ENCODE measurements around the gene TMEM43.
"Not testable (repeated sequence)": the region's sequence is repeated elsewhere in the genome, so short reads cannot be mapped to it uniquely, and the experiment has no call there.

Gene TMEM43, protein sequence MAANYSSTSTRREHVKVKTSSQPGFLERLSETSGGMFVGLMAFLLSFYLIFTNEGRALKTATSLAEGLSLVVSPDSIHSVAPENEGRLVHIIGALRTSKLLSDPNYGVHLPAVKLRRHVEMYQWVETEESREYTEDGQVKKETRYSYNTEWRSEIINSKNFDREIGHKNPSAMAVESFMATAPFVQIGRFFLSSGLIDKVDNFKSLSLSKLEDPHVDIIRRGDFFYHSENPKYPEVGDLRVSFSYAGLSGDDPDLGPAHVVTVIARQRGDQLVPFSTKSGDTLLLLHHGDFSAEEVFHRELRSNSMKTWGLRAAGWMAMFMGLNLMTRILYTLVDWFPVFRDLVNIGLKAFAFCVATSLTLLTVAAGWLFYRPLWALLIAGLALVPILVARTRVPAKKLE

DNA sequence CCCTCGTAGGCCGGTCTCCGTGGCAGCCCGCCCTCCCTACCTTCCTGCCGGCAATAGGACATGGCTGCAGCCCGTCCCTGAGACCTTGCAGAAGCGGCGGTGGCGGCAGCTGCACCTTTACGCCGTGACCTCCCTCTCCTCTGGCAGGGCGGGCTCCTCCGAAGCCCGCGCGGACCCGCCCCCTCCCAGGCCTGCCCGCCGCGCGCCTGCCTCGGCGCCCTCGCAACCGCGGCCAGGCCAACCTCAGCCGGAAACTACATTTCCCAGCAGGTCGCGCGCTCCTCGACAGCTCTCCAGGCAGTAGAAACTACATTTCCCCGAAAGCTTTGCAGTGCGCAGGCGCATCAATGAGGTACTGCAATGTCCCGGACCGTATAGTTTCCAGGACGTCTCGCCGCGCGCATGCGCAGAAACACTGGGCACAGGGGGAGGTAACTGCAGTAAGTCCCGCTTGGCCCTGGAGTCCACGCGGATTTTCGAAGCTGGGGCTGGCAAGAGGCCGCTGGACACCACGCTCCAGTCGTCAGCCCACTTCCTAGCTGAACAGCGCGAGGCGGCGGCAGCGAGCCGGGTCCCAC lies at the start of gene TMEM43, which contains the start of gene CHCHD4:
TMEM43 (plus strand) TSS at position 438 of the 578 bp plus-strand sequence. CDS start 142 bp downstream, outside the sequence.
CHCHD4 (minus strand) TSS at position 256 of the 578 bp plus-strand sequence; CDS start at position 62, 194 bp downstream.
- Histone ChIP-seq H3K27me3 (ENCODE audit: low read depth, low read length) (no peaks in the 10 kb centered on the region), H3K36me3 (ENCODE audit: control insufficient read depth in 1 of 2, insufficient read depth in 2 of 2, low read length in 2 of 2) (peaks cover 18 to 22% of the 10 kb centered on the region in 2 donors), H3K27ac (ENCODE audit: low read length) (peak within 1 kb of the TSS; percentile 94), H3K4me1 (ENCODE audit: control insufficient read depth in 1 of 2, insufficient read depth in 2 of 2, low read length in 2 of 2) (peaks cover 18 to 35% of the 10 kb centered on the region in 2 donors), H3K9me3 (ENCODE audit: control insufficient read depth in 1 of 2, low read length in 2 of 2) (no peaks in the 10 kb centered on the region), H3K4me3 (ENCODE audit: low read depth in 1 of 2, low read length in 2 of 2) (peak within 1 kb of the TSS; percentile 88 to 89)

DNA sequence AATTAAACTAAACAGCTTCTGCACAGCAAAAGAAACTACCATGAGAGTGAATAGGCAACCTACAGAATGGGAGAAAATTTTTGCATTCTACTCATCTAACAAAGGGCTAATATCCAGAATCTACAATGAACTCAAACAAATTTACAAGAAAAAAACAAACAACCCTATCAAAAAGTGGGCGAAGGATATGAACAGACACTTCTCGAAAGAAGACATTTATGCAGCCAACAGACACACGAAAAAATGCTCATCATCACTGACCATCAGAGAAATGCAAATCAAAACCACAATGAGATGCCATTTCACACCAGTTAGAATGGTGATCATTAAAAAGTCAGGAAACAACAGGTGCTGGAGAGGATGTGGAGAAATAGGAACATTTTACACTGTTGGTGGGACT lies 49.6 kb upstream of the TMEM43 start:
- not testable (repeated sequence) for H3K4me3 ChIP-seq (ENCODE audit: low read depth in 1 of 2, low read length in 2 of 2); H3K27ac ChIP-seq (ENCODE audit: low read length); H3K9me3 ChIP-seq (ENCODE audit: control insufficient read depth in 1 of 2, low read length in 2 of 2); H3K4me1 ChIP-seq (ENCODE audit: control insufficient read depth in 1 of 2, insufficient read depth in 2 of 2, low read length in 2 of 2); H3K27me3 ChIP-seq (ENCODE audit: low read depth, low read length); H3K36me3 ChIP-seq (ENCODE audit: control insufficient read depth in 1 of 2, insufficient read depth in 2 of 2, low read length in 2 of 2)

DNA sequence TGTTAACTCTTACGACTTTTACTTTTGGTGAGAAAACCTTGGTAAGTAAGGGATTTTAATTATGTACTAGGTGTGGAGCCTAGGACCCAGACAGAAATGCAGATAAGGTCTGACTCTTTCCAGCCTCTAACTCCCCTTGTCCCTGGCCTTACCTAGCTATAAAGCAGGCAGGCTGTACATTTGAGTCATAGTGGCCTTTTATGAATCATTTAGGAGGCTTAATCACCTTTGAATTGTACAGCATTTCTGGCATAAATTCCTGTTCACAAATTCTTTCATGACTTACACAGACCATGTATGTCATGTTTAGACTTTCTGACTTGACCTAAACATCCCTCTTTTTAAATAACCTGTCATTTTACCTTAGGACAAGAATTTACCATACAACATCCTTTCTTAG lies 47.5 kb upstream of the TMEM43 start:
- Histone ChIP-seq H3K4me1 (ENCODE audit: control insufficient read depth in 1 of 2, insufficient read depth in 2 of 2, low read length in 2 of 2) (no peaks in the 10 kb centered on the region), H3K27ac (ENCODE audit: low read length) (no peak overlapping the region), H3K4me3 (ENCODE audit: low read depth in 1 of 2, low read length in 2 of 2) (no peak overlapping the region), H3K36me3 (ENCODE audit: control insufficient read depth in 1 of 2, insufficient read depth in 2 of 2, low read length in 2 of 2) (no peaks in the 10 kb centered on the region), H3K9me3 (ENCODE audit: control insufficient read depth in 1 of 2, low read length in 2 of 2) (no peaks in the 10 kb centered on the region), H3K27me3 (ENCODE audit: low read depth, low read length) (no peaks in the 10 kb centered on the region)

DNA sequence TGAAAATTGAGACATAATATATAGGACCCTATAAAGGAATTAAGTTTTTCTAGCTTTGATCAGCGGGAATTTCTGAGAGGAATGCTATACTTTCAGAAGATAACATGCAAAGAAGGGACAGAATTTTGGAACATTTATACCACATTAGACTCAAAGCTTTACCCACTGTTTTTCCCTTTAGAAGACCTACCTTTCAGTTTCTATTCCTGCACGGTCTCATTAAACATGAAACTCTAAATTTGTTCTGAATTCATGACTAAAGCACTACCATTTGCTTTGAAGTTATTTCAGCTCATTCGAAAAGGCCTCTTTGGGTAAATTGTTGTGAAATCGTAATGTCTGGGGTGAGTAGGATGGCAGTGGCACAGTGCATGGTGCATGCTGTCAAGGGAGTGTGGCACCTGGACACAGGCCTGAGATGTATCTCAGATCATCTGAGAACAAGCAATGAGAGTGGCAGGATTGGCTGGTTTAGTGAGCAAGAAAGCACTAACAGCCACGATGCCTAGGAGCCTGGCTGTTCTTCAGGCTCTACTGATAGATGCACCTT lies 42.7 kb upstream of the TMEM43 start:
- H3K27ac ChIP-seq (ENCODE audit: low read length): no peak overlapping the region
- H3K27me3 ChIP-seq (ENCODE audit: low read depth, low read length): no peaks in the 10 kb centered on the region
- no peaks in the 10 kb centered on the region for H3K4me1 ChIP-seq (ENCODE audit: control insufficient read depth in 1 of 2, insufficient read depth in 2 of 2, low read length in 2 of 2)
- H3K36me3 ChIP-seq (ENCODE audit: control insufficient read depth in 1 of 2, insufficient read depth in 2 of 2, low read length in 2 of 2): no peaks in the 10 kb centered on the region
- no peak overlapping the region for H3K4me3 ChIP-seq (ENCODE audit: low read depth in 1 of 2, low read length in 2 of 2)
- H3K9me3 ChIP-seq (ENCODE audit: control insufficient read depth in 1 of 2, low read length in 2 of 2): peaks cover 0 to 3% of the 10 kb centered on the region in 2 donors

DNA sequence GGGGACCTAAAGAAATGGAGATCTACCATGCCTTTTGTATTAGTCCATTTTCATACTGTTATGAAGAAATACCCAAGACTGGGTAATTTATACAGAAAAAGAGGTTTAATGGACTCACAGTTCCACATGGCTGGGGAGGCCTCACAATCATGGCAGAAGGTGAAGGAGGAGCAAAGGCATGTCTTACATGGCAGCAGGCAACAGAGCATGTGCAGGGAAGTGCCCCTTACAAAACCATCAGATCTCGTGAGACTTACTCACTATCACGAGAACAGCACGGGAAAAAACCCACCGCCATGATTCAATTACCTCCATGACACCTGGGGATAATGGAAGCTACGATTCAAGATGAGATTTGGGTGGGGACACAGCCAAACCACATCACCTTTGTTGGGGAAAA lies 37.4 kb upstream of the TMEM43 start:
- H3K27ac ChIP-seq (ENCODE audit: low read length); H3K27me3 ChIP-seq (ENCODE audit: low read depth, low read length); H3K4me3 ChIP-seq (ENCODE audit: low read depth in 1 of 2, low read length in 2 of 2); H3K36me3 ChIP-seq (ENCODE audit: control insufficient read depth in 1 of 2, insufficient read depth in 2 of 2, low read length in 2 of 2); H3K4me1 ChIP-seq (ENCODE audit: control insufficient read depth in 1 of 2, insufficient read depth in 2 of 2, low read length in 2 of 2): not testable (repeated sequence)
- H3K9me3 ChIP-seq (ENCODE audit: control insufficient read depth in 1 of 2, low read length in 2 of 2): peaks cover 4 to 10% of the 10 kb centered on the region in 2 donors

DNA sequence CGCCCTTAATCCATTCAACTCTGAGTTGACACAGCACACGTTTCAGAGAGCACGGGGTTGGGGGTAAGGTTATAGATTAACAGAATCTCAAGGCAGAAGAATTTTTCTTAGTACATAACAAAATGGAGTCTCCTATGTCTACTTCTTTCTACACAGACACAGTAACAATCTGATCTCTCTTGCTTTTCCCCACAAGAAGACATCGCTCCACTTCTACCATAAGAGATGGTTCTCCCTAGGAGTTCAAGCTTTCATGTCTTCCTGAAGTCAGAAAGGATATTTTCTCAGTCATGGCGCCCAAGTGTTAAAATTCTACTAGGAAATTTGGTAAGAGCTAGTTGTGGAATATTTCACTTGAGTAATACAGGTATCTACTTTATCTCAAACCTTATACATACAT lies 32.9 kb upstream of the TMEM43 start:
- H3K27me3 ChIP-seq (ENCODE audit: low read depth, low read length); H3K9me3 ChIP-seq (ENCODE audit: control insufficient read depth in 1 of 2, low read length in 2 of 2); H3K4me1 ChIP-seq (ENCODE audit: control insufficient read depth in 1 of 2, insufficient read depth in 2 of 2, low read length in 2 of 2); H3K27ac ChIP-seq (ENCODE audit: low read length); H3K4me3 ChIP-seq (ENCODE audit: low read depth in 1 of 2, low read length in 2 of 2); H3K36me3 ChIP-seq (ENCODE audit: control insufficient read depth in 1 of 2, insufficient read depth in 2 of 2, low read length in 2 of 2): not testable (repeated sequence)

DNA sequence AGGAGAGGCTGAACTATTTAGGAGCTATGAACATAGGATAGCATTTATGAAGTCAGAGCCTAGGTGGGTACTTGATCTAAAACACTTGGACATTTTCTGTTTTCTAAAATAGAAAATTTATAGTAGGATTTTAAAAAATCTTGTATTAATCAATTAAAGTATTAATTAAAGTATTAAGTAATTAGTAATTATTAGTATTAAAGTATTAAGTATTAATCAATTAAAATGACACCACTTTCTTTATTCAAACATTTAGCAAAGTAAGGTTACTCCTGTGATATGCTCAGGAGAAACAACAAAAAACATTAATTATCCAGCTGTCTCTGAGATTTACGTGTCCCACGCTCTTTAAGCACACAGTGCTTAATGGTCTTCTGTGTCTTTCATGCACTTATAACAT lies 32.4 kb upstream of the TMEM43 start:
- peaks cover 4 to 8% of the 10 kb centered on the region in 2 donors for H3K9me3 ChIP-seq (ENCODE audit: control insufficient read depth in 1 of 2, low read length in 2 of 2)
- no peak overlapping the region for H3K4me3 ChIP-seq (ENCODE audit: low read depth in 1 of 2, low read length in 2 of 2)
- no peaks in the 10 kb centered on the region for H3K27me3 ChIP-seq (ENCODE audit: low read depth, low read length)
- H3K36me3 ChIP-seq (ENCODE audit: control insufficient read depth in 1 of 2, insufficient read depth in 2 of 2, low read length in 2 of 2): no peaks in the 10 kb centered on the region
- no peak overlapping the region for H3K27ac ChIP-seq (ENCODE audit: low read length)
- H3K4me1 ChIP-seq (ENCODE audit: control insufficient read depth in 1 of 2, insufficient read depth in 2 of 2, low read length in 2 of 2): no peaks in the 10 kb centered on the region

DNA sequence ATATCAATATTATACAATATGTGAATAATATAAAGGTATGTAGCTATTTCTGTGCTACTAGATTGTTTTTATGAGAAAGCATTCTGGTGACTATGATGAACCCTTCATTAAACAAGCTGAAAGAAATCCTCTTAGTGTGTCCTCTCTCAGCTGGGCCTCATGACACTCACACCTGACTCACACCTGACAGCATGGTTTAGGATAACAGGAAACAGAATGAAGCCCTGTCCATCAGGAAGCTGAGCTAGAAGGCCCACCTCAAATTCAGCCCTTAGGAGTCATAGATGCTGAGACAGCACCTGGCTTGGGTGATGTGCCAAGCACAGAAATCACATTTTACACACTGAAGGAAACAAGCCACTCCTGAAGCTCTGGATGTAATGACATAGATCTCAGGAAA lies 31.0 kb upstream of the TMEM43 start:
- no peaks in the 10 kb centered on the region for H3K36me3 ChIP-seq (ENCODE audit: control insufficient read depth in 1 of 2, insufficient read depth in 2 of 2, low read length in 2 of 2)
- H3K9me3 ChIP-seq (ENCODE audit: control insufficient read depth in 1 of 2, low read length in 2 of 2): peaks cover 0 to 9% of the 10 kb centered on the region in 2 donors

DNA sequence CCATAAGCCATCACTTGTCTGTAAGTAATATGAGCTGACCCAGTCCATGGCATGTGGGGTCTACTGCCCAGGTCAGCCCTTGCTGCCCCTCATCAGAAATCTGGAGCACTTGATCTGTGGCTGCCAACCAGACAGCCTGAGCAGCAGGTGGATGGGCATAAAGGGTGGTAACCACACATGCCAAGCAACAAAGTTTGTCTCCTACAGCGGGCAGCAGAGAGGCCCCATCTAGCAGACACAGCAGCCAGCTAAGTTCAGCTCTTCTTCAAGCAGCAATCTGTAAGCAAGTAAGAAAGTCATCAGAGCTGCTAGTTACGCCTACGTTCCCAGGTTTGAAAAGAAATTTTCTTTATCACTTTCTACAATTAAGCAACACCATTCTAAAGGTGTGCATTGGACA lies 28.1 kb upstream of the TMEM43 start:
- Histone ChIP-seq H3K36me3 (ENCODE audit: control insufficient read depth in 1 of 2, insufficient read depth in 2 of 2, low read length in 2 of 2) (no peaks in the 10 kb centered on the region), H3K4me3 (ENCODE audit: low read depth in 1 of 2, low read length in 2 of 2) (no peak overlapping the region), H3K27me3 (ENCODE audit: low read depth, low read length) (no peaks in the 10 kb centered on the region), H3K4me1 (ENCODE audit: control insufficient read depth in 1 of 2, insufficient read depth in 2 of 2, low read length in 2 of 2) (no peaks in the 10 kb centered on the region), H3K27ac (ENCODE audit: low read length) (no peak overlapping the region), H3K9me3 (ENCODE audit: control insufficient read depth in 1 of 2, low read length in 2 of 2) (peaks cover 0 to 9% of the 10 kb centered on the region in 2 donors)

More for the DNA sequence above, 31.0 kb upstream of the TMEM43 start:
- H3K4me3 ChIP-seq (ENCODE audit: low read depth in 1 of 2, low read length in 2 of 2): no peak overlapping the region
- H3K27ac ChIP-seq (ENCODE audit: low read length): no peak overlapping the region
- no peaks in the 10 kb centered on the region for H3K27me3 ChIP-seq (ENCODE audit: low read depth, low read length)
- no peaks in the 10 kb centered on the region for H3K4me1 ChIP-seq (ENCODE audit: control insufficient read depth in 1 of 2, insufficient read depth in 2 of 2, low read length in 2 of 2)

DNA sequence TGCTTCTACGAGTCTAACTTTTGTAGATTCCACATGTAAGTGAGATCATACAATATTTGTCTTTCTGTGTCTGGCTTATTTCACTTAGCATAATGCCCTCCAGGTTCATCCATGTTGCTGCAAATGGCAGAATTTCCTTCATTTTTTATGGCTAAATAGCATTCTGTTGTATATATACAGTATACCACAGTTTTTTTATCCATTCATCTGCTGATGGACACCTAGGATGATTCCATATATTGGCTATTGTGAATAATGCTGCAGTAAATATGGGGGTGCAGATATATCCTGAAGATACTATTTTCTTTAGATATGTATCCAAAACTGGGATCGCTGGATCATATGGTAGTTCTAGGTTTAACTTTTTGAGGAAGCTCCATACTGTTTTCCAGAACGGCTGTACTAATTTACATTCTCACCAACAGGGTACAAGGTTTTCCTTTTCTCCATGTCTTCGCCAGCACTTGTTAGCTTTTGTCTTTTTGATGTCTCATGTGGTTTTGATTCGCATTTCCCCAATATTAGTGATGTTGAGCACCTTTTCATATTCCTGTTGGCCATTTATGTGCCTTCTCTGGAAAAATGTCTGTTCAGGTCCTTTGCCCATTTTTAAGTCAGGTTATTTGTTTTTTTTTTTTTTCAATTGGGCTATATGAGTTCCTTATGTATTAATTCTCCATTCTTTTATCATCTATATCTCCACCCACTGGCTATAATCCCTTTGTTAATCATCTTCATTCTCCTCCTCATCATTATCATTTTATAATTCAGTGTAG lies 27.0 kb upstream of the TMEM43 start:
- no peak overlapping the region for H3K27ac ChIP-seq (ENCODE audit: low read length)
- peaks cover 0 to 9% of the 10 kb centered on the region in 2 donors for H3K9me3 ChIP-seq (ENCODE audit: control insufficient read depth in 1 of 2, low read length in 2 of 2)
- H3K27me3 ChIP-seq (ENCODE audit: low read depth, low read length): no peaks in the 10 kb centered on the region
- no peaks in the 10 kb centered on the region for H3K36me3 ChIP-seq (ENCODE audit: control insufficient read depth in 1 of 2, insufficient read depth in 2 of 2, low read length in 2 of 2)
- H3K4me1 ChIP-seq (ENCODE audit: control insufficient read depth in 1 of 2, insufficient read depth in 2 of 2, low read length in 2 of 2): no peaks in the 10 kb centered on the region
- H3K4me3 ChIP-seq (ENCODE audit: low read depth in 1 of 2, low read length in 2 of 2): no peak overlapping the region

DNA sequence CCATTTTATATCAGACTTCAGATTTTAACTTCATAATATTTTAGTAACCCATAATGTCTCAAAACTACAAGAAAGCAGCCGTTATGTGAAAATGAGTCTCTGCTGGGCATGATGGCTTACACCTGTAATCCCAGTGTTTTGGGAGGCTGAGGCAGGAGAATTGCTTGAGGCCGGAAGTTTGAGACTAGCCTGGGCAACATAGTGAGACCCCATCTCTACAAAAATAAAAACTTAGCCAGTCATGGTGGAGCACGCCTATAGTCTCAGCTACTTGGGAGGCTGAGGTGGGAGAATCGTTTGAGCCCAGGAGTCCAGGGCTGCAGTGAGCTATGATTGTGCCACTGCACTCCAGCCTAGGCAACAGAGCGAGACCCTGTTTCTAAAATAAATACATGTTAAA lies 15.0 kb upstream of the TMEM43 start:
- H3K9me3 ChIP-seq (ENCODE audit: control insufficient read depth in 1 of 2, low read length in 2 of 2); H3K4me3 ChIP-seq (ENCODE audit: low read depth in 1 of 2, low read length in 2 of 2); H3K4me1 ChIP-seq (ENCODE audit: control insufficient read depth in 1 of 2, insufficient read depth in 2 of 2, low read length in 2 of 2); H3K27ac ChIP-seq (ENCODE audit: low read length); H3K27me3 ChIP-seq (ENCODE audit: low read depth, low read length): not testable (repeated sequence)
- H3K36me3 ChIP-seq (ENCODE audit: control insufficient read depth in 1 of 2, insufficient read depth in 2 of 2, low read length in 2 of 2): peaks cover 17 to 42% of the 10 kb centered on the region in 2 donors
